Measurements from ENCODE around the gene LYPD6.

Gene LYPD6

DNA sequence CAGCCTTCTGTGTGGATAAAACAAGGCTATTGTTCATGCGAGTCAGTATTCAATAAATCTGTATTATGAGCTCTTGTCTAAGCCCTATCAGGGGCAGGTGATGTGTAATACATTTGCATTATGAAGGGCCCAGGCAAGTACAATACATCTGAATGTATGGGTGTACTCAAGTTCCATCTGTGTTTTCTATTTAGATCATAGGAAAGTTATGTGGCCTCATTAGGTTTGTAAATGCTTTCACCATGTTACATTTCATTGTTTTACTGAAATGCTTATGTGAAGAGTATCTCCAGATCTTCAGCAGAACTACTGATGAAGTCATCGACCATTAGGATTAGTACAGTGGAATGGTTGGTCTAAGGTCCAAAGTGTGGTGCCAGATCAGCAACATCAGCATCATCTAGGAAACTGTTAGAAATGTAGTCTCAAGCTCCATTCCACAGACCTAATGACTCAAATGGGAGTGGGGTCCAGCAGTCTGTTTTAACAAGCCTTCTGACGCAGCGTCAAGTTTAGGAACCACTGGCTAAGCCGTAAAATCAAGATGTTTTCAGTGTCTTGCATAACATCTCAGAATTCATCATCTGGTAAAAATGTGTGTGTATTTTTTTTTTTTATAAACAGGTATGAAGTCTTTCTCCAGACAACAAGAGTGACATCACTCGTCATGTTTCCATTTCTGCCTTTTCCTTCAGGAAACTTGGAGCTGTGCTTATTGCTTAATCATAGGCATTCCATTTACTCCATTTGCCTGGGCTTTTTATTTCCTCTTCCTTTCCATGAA is 80.5 kb downstream of the LYPD6 start:
- no peak overlapping the region for H3K27ac Mint-ChIP-seq
- ATAC-seq (no peak), DNase-seq (no peak)
- peaks cover 13% of the 10 kb centered on the region for H3K27me3 Mint-ChIP-seq
- no peaks in the 10 kb centered on the region for H3K4me1 Mint-ChIP-seq
- no peak overlapping the region for H3K4me3 Mint-ChIP-seq
- H3K9me3 Mint-ChIP-seq, result no peaks in the 10 kb centered on the region
- H3K36me3 Mint-ChIP-seq (ENCODE audit: low read depth), result no peaks in the 10 kb centered on the region

DNA sequence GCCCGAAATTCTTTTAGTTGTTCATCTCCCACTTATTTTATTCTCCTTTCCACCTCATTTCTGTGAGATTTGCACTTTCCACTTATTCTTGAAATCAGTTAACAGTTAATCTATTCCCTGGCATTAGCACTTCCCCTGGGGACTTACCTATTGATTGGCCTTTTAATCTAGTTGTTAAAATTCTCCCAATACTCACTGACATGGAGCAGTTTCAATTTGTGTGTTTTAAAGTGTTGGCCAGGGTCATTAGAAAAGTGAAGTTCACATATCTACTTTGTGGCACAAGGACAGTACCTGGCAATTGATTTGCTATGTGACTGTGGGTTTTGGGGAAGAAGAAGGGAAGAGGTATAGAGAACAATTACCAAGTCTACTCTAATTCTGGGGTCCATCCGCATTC is 83.1 kb downstream of the LYPD6 start:
- Mint-ChIP-seq H3K4me3 (no peak overlapping the region), H3K27ac (no peak overlapping the region), H3K36me3 (ENCODE audit: low read depth) (no peaks in the 10 kb centered on the region), H3K27me3 (peaks cover 13% of the 10 kb centered on the region), H3K4me1 (no peaks in the 10 kb centered on the region), H3K9me3 (no peaks in the 10 kb centered on the region)
- ATAC-seq (no peak), DNase-seq (no peak)

DNA sequence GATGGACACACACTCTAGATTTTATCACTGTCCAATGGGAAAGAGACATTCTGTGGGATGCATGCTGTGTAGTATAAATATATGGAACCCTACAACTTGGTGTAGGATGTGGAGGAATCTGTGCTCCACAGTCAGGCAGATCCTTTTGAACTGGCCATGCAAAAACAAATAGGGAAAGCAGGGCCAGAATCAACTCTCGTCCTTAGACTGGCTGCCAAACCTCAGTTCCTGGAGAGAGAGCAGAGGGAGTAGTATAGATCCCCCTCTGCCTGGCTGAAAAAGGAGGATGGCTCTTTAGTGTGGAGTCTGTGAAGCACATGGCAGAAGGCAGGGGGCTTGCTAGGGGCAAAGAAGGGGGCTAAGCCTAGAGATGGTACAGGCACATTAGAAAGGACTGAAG is 84.7 kb downstream of the LYPD6 start:
- H3K4me1 Mint-ChIP-seq, result no peaks in the 10 kb centered on the region
- ATAC-seq (no peak), DNase-seq (no peak)
- H3K27ac Mint-ChIP-seq, result no peak overlapping the region
- no peaks in the 10 kb centered on the region for H3K36me3 Mint-ChIP-seq (ENCODE audit: low read depth)
- no peaks in the 10 kb centered on the region for H3K9me3 Mint-ChIP-seq
- H3K4me3 Mint-ChIP-seq, result no peak overlapping the region
- peaks cover 13% of the 10 kb centered on the region for H3K27me3 Mint-ChIP-seq

DNA sequence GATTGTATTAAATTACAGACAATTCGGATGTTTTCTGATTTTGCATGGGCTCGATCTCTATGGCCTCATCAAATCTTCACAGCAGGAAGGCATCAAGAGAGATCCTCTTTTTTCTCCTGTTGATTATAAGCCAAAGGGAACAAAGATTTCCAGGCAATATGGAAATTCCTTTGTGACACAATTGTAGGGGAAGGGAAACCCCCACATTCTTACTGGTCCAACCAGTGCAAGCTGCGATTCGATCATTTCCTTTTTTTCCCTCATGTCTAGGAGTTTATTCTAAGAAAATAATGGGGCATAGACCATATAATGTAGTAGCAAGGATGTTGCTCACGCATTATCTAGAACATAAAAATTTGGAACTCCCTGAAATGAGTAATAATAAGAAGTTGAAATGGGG is 87.7 kb downstream of the LYPD6 start:
- DNase-seq (no peak), ATAC-seq (no peak)
- Mint-ChIP-seq H3K4me1 (no peaks in the 10 kb centered on the region), H3K4me3 (no peak overlapping the region), H3K36me3 (ENCODE audit: low read depth) (no peaks in the 10 kb centered on the region), H3K27me3 (peaks cover 13% of the 10 kb centered on the region), H3K9me3 (no peaks in the 10 kb centered on the region), H3K27ac (no peak overlapping the region)

DNA sequence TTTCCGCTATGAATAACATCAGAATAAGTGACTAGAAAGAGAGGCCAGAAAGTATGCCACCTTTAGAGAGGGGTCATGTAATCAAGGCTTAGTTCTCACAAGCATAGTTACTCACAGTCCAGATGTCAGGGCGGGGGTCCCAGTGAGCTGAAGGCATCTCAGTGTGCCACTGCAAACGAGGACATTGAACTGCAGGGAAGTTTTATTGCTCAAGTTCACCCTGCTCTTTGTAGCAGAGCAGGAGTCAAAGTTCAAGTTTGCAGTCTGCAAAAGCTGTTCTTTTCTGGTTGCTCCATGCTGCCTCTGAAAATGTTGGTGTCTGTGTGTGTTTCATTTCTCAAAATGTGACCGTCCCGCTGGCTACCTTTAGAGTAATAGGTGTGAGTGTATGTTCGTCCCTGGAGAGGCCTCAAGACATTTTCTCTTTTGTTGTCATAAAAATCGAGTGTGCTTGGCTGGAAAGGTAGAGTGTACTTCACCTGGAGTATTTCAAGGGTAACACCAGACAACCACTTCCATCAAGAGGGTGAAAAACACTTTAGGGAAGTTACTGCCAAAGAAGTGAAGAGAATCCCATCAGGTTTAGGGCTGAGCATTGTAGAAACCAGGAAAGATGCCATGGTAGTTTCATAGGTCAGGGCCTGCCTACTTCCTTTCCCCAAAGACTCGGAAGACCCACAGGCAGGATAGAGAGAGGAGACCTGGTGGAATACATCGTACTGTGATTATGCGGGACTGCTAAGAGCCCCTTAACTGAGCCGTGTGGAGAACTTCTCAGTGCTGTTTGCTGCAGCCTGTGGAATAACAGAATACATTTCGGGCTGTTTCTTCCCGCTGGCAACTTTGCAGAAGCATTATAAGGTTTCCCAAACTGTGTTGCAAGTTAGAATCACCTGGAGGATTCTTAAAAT is 89.9 kb downstream of the LYPD6 start:
- Mint-ChIP-seq H3K4me1 (no peaks in the 10 kb centered on the region), H3K27me3 (peaks cover 12% of the 10 kb centered on the region), H3K9me3 (no peaks in the 10 kb centered on the region), H3K4me3 (no peak overlapping the region), H3K36me3 (ENCODE audit: low read depth) (no peaks in the 10 kb centered on the region), H3K27ac (no peak overlapping the region)
- no peak for ATAC-seq
- no peak for DNase-seq

DNA sequence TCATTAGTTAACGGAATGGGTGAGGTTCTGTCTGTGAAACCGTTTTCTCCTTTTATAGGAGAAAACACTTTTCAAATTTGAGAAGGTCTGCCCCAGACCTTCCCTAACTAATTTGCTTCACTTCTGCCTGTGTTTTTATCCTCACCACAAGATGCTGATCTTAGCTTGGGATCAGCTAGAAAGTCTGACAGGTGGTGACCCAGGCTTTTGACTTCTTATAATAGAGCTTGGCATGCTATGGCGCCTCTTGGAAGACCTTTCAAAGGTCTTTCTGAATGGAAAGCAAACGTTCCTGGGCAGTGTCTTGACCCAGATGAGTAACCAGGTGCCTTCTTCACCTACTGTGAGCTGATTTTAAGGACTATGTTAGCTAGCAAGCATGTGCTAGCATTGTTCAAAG is 91.4 kb downstream of the LYPD6 start:
- Mint-ChIP-seq H3K27me3 (peaks cover 10% of the 10 kb centered on the region), H3K36me3 (ENCODE audit: low read depth) (no peaks in the 10 kb centered on the region), H3K4me1 (no peaks in the 10 kb centered on the region), H3K4me3 (no peak overlapping the region), H3K9me3 (no peaks in the 10 kb centered on the region), H3K27ac (no peak overlapping the region)
- ATAC-seq (no peak), DNase-seq (no peak)

DNA sequence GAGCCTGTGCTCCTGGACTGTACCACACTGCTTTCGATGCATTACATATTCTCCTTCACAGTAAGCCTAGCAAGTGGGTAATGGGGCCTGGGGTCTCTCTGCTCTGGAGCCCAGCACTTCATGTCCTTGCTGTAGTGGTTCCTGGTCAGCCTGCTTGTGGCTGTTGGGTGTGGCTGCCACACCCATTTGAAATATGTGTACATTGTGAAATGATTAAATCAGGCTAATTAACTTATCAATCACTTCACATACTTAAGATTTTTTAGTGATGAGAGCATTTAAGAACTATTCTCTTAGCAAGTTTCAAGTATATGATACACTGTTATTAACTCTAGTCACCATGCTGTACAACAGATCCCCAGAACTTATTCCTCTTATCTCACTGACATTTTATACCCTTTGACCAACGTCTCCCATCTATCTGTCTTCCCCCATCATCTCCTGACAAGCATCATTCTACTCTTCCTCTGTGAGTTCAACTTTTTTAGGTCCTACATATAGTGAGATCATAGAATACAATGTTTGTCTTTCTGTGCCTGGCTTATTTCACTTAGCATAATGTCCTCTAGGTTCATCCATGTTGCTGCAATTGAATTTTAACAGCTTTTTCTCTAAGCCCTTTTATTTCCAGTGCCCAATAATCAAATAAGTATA is 92.1 kb downstream of the LYPD6 start:
- DNase-seq (no peak), ATAC-seq (no peak)
- no peaks in the 10 kb centered on the region for H3K36me3 Mint-ChIP-seq (ENCODE audit: low read depth)
- H3K4me3 Mint-ChIP-seq, result no peak overlapping the region
- peaks cover 10% of the 10 kb centered on the region for H3K27me3 Mint-ChIP-seq
- no peaks in the 10 kb centered on the region for H3K4me1 Mint-ChIP-seq
- no peak overlapping the region for H3K27ac Mint-ChIP-seq
- H3K9me3 Mint-ChIP-seq, result no peaks in the 10 kb centered on the region

DNA sequence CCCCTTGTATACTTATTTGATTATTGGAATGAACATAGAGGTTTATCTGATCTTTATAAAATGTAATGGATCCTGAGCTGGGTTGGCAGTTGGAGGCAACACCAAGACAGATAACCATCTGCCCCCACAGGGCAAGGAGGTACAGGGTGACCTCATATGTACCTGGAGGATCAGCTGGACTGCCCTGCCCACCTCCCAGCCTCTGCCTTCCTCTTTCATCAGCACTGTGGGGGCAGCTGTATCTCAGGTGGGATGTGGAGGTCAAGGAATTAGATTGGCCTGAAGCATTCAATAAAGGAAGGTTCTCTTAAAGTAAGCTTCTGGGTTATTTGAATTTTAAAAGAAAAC is 92.6 kb downstream of the LYPD6 start:
- DNase-seq (no peak), ATAC-seq (no peak)
- no peak overlapping the region for H3K27ac Mint-ChIP-seq

DNA sequence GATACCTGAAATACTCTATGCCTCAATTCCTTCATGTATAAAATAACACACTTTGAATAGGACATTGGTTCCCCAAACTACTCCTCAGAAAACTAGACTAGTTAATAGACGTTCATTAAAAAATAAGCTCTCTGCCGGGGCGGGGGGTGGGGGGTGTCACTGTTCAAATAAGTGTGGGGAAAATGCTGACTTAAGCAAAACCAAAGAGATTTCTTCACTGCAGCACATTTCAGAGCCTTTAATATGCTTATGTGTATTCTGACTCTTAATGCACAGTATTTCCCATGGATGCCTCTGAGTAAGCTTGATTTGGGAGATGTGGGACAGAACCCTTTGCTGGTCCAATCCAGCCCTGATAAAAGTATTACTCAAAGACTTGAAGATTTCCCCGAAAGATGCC is 93.2 kb downstream of the LYPD6 start:
- no peak for DNase-seq
- Mint-ChIP-seq H3K4me3 (no peak overlapping the region), H3K27ac (no peak overlapping the region), H3K27me3 (peaks cover 10% of the 10 kb centered on the region), H3K4me1 (no peaks in the 10 kb centered on the region), H3K36me3 (ENCODE audit: low read depth) (no peaks in the 10 kb centered on the region), H3K9me3 (no peaks in the 10 kb centered on the region)
- ATAC-seq, result no peak

More for the DNA sequence above, 92.6 kb downstream of the LYPD6 start:
- no peak overlapping the region for H3K4me3 Mint-ChIP-seq
- H3K36me3 Mint-ChIP-seq (ENCODE audit: low read depth), result no peaks in the 10 kb centered on the region
- H3K9me3 Mint-ChIP-seq, result no peaks in the 10 kb centered on the region
- H3K27me3 Mint-ChIP-seq, result peaks cover 10% of the 10 kb centered on the region
- H3K4me1 Mint-ChIP-seq, result no peaks in the 10 kb centered on the region

DNA sequence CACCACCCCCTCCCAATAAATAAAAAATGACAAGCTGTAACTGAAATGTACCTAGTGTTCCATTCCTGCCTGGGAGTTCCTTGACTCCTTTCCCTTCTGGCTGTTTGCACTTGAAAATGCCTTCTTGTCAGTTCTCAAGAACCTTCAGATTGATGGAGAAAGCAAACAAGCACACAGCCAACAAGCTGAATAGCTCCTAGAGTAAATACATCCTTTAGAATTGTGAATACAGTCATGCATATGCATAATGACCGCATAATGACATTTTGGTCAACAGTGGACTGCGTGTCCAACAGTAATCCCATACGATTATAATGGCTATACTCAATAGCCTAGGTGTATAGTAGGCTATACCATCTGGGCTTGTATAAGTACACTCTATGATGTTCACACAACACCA is 97.0 kb downstream of the LYPD6 start:
- Mint-ChIP-seq H3K9me3 (no peaks in the 10 kb centered on the region), H3K27ac (no peak overlapping the region), H3K4me3 (no peak overlapping the region), H3K27me3 (peaks cover 13% of the 10 kb centered on the region), H3K4me1 (no peaks in the 10 kb centered on the region), H3K36me3 (ENCODE audit: low read depth) (no peaks in the 10 kb centered on the region)
- ATAC-seq (no peak), DNase-seq (no peak)

DNA sequence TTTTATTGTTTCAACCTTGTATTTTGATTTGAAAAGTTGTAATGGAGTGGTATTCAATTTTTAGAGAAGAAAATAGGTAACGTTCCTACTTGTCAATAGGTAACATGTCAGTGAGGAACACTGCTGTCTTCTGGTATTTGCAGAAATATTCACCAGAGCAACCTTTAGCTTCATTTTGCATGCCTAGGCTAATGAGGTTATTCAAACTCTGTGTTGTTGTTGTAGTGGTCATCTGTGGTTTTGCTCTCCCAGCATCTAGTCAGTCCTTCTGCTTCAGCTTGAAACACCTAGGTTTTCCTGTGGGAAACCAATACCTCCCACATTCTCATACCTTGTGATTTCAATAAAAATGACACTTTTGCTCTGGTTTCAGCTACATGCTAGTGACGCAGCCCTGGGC is 98.4 kb downstream of the LYPD6 start:
- H3K4me1 Mint-ChIP-seq, result no peaks in the 10 kb centered on the region

DNA sequence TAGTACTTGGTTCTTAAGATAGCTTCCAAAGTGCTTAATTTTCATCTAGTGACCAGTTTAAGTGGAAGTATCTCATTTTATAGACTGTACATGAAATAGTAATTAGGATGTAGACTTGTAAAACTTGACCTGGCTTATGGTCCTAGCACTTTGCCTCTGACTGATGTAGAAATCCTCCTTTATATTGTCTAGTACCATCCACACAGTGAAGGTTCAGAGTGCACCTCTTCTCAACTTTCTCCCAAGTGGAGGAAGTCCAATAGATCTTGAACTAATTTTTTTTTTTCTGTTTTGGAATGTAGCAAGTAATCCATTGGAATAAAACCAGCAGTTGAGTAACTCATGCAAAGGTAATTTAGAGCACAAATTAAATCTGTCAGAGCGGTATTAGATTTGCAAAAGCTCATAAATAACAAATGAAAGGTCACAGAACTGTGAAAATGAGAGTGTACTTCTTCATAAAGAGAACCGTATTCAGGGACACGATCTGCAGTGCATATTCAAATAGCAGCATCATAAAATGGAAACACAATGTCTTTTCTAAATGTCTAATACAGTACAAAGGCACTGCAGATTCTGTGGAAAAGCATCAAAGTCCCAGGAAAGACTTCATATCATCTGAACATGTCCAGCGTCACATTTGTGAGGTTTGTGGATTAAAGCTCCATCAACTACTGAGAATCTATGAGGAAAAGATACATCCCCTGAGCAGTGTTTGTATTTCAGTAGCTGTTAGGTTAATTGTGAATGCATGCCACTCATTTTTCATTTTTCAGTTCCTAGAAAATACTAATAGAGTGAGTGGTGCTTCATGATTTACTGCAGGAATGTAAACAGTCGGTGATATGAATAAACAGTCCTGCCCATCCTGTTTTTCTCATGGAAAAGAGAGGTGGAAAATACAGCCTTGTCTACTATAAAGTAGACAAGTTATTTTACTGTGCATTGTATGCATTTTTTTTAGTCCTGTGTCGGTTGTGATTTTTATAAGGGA is 100.7 kb downstream of the LYPD6 start:
- Mint-ChIP-seq H3K4me3 (no peak overlapping the region), H3K27me3 (peaks cover 3% of the 10 kb centered on the region), H3K27ac (no peak overlapping the region), H3K36me3 (ENCODE audit: low read depth) (no peaks in the 10 kb centered on the region), H3K4me1 (no peaks in the 10 kb centered on the region), H3K9me3 (no peaks in the 10 kb centered on the region)
- ATAC-seq (no peak), DNase-seq (no peak)

More for the DNA sequence above, 98.4 kb downstream of the LYPD6 start:
- Mint-ChIP-seq H3K4me3 (no peak overlapping the region), H3K27ac (no peak overlapping the region), H3K27me3 (peaks cover 10% of the 10 kb centered on the region), H3K9me3 (no peaks in the 10 kb centered on the region), H3K36me3 (ENCODE audit: low read depth) (no peaks in the 10 kb centered on the region)
- ATAC-seq (no peak), DNase-seq (no peak)

DNA sequence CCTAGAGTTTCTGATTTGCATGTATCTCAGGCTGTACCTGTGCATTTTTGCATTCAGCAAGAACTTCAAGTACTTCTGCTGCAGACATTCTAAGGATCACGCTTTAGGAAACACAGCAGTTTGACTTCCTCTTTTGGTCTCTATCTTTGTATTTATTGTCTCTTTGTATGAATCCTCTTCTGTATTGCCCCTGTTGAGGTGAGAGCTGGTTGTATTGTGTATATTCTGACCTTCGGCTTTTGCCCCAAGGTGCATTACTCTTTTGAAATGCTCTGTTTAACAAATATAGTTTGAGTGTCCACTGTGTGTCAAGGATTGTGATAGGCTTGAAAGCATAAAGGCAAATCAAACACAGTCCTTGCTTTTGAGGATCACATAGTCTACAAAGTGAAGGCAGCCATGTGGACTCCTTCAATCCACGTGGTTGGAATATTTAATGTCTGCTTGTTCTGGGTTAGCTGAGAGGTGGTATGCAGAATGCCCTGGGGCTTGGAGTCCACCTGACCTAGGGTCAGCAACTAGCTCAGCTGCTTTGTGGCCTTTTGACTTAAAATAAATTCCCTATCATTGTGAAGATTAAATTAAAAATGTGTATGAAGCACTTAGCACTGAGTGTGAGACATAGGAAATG is 108.1 kb downstream of the LYPD6 start:
- Mint-ChIP-seq H3K4me3 (no peak overlapping the region), H3K9me3 (no peaks in the 10 kb centered on the region), H3K36me3 (ENCODE audit: low read depth) (no peaks in the 10 kb centered on the region), H3K4me1 (no peaks in the 10 kb centered on the region), H3K27me3 (no peaks in the 10 kb centered on the region), H3K27ac (no peak overlapping the region)
- ATAC-seq (no peak), DNase-seq (no peak)

DNA sequence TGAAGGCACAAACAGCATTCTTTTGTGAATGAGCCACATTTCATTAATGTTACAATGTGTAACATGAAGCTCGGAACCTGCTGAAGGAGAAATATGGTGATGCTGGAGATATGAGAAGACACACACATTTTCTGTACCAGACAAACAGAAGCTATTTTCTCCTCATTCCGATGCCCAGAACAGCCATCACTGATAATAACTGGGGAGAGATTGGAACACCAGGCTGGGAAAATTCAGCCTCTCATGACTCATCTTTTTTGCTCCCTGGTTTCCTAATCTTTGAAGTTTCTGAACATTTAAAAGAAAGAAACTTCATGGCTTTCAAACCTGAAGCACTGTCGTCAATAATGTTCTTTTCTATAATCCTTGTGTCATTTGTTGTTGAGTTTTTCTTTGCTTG is 110.9 kb downstream of the LYPD6 start:
- H3K4me1 Mint-ChIP-seq, result no peaks in the 10 kb centered on the region
- ATAC-seq, result no peak
- no peaks in the 10 kb centered on the region for H3K9me3 Mint-ChIP-seq
- DNase-seq, result no peak
- no peaks in the 10 kb centered on the region for H3K36me3 Mint-ChIP-seq (ENCODE audit: low read depth)
- H3K4me3 Mint-ChIP-seq, result no peak overlapping the region
- H3K27me3 Mint-ChIP-seq, result no peaks in the 10 kb centered on the region
- H3K27ac Mint-ChIP-seq, result no peak overlapping the region
